ENCODE data around the gene PTPRG.

GRCh38 chr3:61887206-61887605 is 325.8 kb downstream of the PTPRG start:
- TF ChIP-seq CTCF (conservative IDR thresholded peaks at IDR 0.05; ENCODE audit: low read depth, low read length) (no peak), EZH2 (IDR thresholded peaks at IDR 0.05; ENCODE audit: borderline replicate concordance, low read depth, low read length, poor library complexity, severe bottlenecking) (no peak)
